Fibroblast of skin of back (primary cell): ENCODE results near the gene DDX51.
"Not testable (repeated sequence)": the region's sequence is repeated elsewhere in the genome, so short reads cannot be mapped to it uniquely, and the experiment has no call there.

Experiments used
- DNase-seq: peaks from one replicate; pipeline ENCODE4 v3.0.0-alpha.2; 2013

The DDX51 gene

DNA sequence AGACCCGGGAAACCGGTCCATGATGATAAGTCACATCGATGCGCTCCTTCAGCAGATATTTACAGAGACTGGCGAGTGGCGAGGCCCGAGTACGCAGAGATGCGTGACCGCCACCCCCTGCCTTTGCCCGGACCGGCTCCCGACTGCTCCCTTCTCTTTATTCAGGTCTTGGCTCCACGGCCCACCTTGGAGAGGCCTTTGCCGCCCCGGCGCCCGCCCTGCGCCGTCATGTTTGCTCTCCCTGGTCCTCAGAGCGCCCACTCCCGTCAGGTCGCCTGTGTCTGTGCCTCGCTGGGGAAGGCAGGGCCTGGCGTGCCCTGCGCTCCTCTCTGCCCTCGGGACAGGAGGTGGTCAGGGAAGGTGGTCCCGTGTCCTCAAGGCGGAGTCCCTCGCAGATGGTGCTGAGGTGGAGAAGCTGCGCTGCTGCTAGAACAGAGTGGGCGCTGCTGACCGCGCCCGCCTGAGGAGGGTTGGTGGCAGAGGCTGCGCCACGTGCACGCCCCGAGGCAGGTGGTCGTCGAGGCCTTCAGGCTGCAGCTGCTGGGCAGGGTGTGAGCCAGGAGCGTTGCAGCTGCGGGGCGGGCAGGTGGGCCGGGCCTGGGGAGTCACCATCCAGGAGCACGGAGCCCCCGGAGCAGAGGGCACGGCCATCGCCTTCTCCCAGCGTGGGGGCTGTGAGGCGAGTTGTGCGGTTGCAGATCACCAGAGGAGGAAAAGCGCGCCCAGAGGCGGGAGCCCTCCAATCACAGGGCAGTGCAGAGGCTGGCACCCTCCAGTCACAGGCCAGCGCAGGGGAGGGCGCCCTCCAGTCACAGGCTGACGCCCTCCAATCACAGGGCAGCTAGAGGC lies 27.2 kb downstream of the DDX51 start:
- DNase-seq = no peak

DNA sequence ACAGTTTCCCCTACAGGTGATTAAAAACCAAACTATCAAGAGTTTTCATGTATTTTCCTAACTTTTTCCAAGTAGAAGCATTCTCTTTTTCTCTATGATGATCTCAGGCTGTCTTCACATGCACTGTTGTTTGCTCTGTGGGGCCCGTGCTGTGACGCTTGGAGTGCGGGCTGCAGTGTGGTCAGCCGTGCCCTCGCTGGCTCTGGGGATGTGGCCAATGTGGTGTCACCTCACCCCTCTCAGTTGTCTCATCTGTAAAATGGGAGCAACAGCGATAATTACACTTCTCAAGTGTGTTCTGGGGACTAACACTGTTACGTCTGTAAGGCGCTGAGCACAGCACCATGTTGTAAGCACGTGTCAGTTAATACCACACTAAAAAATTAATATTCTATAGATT lies 28.6 kb downstream of the DDX51 start:
- no peak for DNase-seq

DNA sequence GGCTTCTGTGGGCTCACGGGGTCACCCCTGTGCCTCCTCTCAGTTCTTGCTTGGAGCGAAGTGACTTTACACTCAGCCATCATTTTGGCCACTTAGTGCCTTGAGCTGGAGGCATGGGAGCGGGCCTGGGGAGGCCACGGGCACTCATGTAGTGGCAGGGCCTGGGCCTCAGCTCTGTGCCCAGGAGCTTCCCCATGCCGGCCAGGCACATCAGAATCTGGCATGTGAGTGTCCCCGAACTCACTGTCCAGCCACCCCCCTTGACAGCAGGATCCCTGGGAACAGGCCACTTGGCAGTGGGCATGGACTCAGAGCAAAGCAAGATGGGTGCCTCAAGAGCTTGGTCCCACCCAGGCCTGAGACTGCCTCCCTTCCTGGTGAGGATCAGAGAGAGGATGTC lies 29.5 kb downstream of the DDX51 start:
- DNase-seq = no peak

- no peak for DNase-seq
Measured at GRCh38 chr12:132111654-132112304, 32.3 kb downstream of the DDX51 start.

- DNase-seq = no peak
Measured at GRCh38 chr12:132110677-132111076, 33.4 kb downstream of the DDX51 start.

GRCh38 chr12:132109741-132110140 lies 34.4 kb downstream of the DDX51 start:
- no peak for DNase-seq

GRCh38 chr12:132108211-132108832 lies 35.8 kb downstream of the DDX51 start:
- no peak for DNase-seq

DNA sequence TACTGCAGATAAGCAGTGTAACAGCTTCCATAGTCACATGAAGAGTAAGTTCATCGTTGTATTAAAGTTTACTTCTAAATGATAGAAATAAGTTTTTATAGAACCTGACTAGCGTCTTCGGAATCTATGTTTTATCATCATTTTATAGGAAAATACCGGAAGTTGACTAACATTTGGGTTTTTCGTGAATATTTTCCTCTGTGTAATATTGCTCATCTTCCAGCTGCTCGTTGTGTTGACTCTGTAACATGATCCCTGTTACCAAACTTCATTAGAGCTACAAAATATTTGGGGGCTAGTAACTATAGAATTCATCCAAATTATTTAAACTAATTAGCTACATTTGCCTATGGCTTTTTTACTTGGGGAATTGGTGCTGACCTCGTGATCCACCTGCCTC lies 37.2 kb downstream of the DDX51 start:
- peak; percentile 6 for DNase-seq

DNA sequence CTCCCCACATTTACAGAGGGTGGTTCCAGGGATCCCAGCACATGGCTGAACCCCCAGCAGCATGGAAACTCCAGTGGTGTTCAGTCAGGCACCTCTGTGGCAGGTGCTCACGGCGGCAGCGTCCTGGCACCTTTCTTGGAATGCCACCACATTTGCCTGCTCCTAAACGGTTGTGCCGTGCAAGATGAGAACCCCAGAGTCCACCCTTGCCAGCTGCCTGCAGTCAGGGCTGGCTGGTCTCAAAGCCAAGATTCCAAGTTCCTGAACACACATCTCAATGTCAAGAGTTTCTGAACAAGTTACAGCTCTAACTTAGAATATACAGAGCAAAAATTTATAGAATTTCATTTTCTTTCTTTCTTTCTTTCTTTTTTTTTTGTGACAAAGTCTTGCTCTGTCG lies 38.7 kb downstream of the DDX51 start:
- no peak for DNase-seq

GRCh38 chr12:132103542-132104308 lies 40.4 kb downstream of the DDX51 start:
- no peak for DNase-seq

GRCh38 chr12:132103072-132103471 lies 41.0 kb downstream of the DDX51 start:
- DNase-seq = not testable (repeated sequence)

DNA sequence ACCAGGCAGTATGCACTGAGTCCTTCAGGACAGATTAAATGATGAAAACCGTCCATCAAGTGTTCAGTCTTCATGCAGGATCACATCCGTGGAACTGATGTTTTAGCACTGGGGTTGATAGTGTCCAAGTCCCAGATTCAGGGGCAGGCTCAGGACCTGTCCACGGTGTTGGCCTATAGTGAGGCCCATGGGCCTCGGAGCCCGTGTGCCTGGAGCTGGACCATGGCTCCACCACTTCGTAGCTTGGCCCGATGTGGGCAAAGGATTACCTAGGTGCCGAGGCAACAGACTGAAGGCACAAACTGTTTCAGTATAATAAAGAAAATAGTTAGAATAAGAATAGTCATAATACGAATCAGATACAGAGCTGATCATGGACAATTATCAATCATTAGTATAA lies 41.8 kb downstream of the DDX51 start:
- no peak for DNase-seq

DNA sequence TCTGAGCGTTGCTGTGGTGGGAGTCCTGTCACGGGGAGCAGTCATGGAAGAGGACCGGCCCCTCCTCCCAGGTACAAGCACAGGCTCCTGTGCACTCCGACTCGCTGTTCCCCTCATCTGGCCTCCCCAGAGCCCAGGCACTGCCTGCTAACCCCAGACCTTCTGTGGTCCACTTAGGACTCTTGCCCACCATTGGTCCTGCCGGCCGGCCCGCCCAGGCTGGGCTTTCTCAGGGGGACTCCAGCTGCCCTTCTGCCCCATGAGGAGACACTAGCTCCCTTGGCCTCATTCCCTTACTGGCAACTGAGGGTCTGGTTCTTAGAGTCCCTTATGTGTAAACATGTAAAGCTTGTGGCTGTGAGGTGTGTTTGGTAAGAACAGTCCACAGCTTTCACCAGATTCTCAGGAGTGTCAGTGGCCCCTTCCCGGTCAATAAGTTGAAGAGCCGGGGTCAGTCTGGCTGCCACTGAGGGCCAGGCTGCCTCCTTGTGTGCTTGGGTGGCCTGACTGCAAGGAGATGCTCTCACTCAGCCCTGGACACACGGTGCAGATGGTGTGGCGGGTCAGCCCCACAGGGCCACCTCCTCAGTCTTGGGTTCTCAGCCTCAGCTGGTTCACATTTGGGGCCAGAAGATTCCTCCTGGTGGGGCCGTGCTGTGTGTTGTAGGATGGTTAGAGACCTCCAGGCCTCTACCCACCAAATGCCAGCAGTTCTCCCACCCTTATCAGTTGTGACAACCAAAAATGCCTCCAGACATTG lies 43.6 kb downstream of the DDX51 start:
- no peak for DNase-seq

GRCh38 chr12:132099739-132100138 lies 44.4 kb downstream of the DDX51 start:
- no peak for DNase-seq

DNA sequence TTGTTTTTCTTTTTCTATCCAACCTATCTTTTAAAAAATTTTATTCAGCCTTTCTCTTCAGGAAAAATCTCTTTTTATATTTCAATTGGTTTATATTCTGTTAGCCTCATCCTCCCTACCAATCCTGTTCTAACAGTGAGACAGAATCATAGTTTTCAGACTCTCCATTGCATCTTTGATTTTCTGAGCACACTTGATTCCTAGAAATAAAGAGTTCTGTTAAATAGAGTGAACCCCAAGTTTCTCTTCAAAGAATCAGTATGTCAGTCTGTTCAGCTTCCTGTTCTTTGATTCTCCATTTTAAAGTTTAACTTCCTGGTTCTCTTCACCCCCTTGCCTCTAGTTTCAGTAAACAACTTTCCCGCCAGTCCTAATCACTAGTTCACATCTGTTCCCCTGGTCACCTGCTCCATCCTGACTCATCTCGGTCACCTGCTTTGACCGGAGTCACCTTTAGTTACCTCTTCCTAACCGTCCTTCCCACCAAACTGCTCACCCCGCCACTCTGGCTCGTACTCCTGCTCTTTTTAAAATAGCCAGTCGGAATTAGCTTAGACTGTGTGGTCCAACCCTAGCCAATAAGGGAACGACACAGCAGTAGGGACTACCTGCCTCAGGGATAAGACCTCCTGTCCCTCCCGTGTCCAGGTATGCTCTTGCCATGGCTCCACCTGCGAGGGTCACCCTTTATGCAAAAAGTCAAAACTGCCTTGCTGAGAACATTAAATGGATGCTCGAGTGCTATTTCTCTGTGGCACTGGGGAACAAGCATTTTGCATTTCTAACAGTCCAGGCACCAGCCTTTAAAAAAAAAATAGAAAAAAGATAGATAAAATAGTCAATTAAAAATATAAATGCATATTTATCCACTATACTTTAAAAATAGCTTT lies 48.4 kb downstream of the DDX51 start:
- no peak for DNase-seq

DNA sequence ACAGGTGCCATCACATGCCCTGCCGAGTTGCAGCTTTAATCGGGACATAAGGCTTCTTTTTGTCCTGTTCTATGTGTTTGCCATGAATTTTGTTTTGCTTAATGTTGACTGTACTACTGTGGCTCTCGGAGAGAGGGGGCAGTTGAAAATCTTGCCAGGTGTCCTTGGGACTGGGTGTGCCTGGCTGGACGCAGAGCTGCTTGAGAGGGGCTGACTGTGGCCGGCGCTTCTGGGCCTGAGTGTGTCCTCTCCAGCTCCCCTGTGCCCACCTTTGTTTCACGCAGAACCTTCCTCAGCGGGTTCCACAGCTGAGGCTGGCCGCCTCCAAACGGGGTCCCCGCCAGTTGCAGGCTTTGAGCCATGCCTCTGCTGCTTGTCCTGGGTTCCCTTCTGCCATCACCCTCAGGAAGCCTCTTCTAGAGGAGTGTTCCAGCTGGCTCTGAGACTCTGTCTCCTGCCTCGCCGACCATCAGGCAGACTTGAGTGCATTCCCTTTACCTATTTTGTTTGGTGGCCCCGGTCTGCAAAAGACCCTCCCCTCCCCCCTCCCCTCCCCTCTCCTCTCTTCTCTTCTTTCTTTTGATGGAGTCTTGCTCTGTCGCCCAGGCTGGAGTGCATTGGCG lies 49.7 kb downstream of the DDX51 start:
- DNase-seq = no peak

DNA sequence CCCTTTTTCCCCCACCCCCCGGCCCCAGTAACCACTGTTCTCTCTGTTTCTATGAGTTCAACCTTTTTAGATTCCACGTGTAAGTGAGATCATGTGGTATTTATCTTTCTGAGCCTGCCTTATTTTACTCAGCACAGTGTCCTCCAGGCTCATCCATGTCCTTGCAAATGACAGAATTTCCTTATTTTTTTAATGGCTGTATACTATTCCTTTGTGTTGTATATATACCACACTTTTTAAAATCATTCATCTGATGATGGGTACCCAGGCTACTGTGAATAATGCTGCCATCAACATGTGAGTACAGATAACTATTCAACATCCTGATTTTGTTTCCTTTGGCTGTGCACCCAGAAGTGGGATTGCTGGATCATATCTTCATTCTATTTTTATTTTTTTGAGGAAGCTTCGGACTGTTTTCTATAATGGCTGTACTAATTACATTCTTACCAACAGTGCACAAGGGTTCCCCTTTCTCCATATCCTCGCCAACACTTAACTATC lies 54.7 kb downstream of the DDX51 start:
- DNase-seq = no peak
